ENCODE measurements around the gene KCNJ4.

The KCNJ4 gene

DNA sequence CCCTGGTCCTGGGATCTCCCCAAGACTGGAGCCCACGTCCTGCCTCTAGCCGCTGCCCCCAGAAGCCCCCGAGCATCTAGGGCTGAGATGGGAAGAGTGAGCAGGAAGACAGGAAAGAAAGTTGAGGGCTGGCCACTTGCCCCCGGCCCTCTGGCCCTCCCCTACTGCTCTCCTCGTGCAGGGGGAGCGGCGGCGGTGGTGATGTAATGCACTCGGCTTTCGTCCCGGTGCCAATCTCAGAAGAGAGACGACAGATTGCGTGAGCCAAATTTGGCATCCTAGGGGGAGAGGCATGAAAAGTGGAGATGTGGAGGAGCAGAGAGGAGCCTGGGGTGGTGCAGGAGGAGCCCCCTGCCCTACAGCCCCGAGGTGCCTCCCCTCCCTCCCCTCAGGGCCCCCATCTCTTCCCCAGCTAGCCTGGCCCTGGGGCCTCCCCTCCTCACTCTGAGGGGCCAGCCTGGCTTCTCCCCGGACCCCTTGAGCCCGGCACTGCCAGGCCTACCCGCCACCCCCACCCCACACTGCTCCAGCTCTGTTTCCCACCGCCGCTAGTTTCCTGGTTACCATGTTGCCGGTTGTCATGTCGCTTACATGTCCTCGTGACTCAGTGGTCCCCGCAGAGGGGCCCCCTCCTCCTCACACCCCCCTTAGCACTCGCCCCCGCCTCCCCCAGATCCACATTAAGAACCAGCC, 2.5 kb downstream of the KCNJ4 start:
- H3K36me3 ChIP-seq (ENCODE audit: insufficient read depth, low read length): no peaks in the 10 kb centered on the region
- H3K9ac ChIP-seq (ENCODE audit: low read depth, low read length): no peak overlapping the region
- H3K4me1 ChIP-seq (ENCODE audit: insufficient read depth, low read length): peaks cover 21% of the 10 kb centered on the region
- no peaks in the 10 kb centered on the region for H3K9me3 ChIP-seq (ENCODE audit: control insufficient read depth, insufficient read depth, low read length)

GRCh38 chr22:38451864-38452263, 3.1 kb downstream of the KCNJ4 start:
- H3K9me3 ChIP-seq (ENCODE audit: control insufficient read depth, insufficient read depth, low read length): no peaks in the 10 kb centered on the region
- H3K9ac ChIP-seq (ENCODE audit: low read depth, low read length): no peak overlapping the region
- no peaks in the 10 kb centered on the region for H3K36me3 ChIP-seq (ENCODE audit: insufficient read depth, low read length)
- peaks cover 21% of the 10 kb centered on the region for H3K4me1 ChIP-seq (ENCODE audit: insufficient read depth, low read length)

GRCh38 chr22:38451404-38451803, 3.6 kb downstream of the KCNJ4 start:
- Histone ChIP-seq H3K36me3 (ENCODE audit: insufficient read depth, low read length) (no peaks in the 10 kb centered on the region), H3K9me3 (ENCODE audit: control insufficient read depth, insufficient read depth, low read length) (no peaks in the 10 kb centered on the region), H3K4me1 (ENCODE audit: insufficient read depth, low read length) (peaks cover 21% of the 10 kb centered on the region), H3K9ac (ENCODE audit: low read depth, low read length) (no peak overlapping the region)

DNA sequence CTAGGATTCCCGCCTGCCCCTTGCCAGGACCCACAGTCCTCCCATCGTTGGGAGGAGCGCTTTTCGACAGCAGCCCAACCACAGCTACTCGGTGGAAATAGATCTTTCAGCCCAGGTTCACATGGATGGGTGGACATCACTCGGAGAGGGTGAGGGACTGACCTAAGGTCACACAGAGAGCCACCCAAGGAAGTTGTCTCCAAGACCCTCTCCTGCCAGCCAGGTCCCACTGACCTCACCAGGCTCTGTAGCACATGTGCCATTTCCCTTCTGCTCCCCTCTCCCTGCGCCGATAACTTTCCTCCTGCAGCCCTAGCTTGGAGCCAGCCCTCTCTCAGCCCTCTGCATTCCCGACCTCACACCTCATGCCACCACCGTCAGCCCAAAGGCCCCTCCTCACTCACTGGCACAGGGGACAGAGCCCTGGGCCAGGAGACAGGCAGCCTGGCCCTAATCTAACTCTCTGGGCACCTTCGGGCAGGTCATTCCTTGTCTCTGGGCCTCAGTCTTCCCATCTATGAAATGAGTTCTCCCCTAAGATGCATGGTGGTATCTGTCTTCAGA, 4.7 kb downstream of the KCNJ4 start:
- H3K9ac ChIP-seq (ENCODE audit: low read depth, low read length): no peak overlapping the region; the same call in 1 of the 2 replicates
- peaks cover 21% of the 10 kb centered on the region for H3K4me1 ChIP-seq (ENCODE audit: insufficient read depth, low read length)
- no peaks in the 10 kb centered on the region for H3K9me3 ChIP-seq (ENCODE audit: control insufficient read depth, insufficient read depth, low read length)
- no peaks in the 10 kb centered on the region for H3K36me3 ChIP-seq (ENCODE audit: insufficient read depth, low read length)

DNA sequence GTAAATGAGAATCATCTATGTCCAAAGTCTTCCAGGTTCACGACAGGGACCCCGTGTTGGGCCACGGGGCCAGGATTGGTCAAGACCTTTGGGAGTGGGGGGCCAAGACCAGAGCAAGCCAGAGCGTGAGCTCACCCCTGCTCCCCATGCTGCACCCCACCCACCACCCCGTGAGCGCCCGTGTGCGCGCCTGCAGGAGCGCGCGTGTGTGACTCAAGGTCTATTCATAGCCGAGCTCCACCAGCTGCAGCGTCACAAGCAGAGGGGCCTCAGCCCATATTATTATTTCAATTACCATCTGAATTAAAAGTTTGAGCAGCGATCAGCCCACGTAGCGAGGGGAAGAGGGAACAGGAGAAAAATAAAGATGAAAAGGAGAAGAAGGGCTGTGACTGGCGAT, 5.2 kb downstream of the KCNJ4 start:
- H3K4me1 ChIP-seq (ENCODE audit: insufficient read depth, low read length): peaks cover 21% of the 10 kb centered on the region
- H3K36me3 ChIP-seq (ENCODE audit: insufficient read depth, low read length): no peaks in the 10 kb centered on the region
- H3K9me3 ChIP-seq (ENCODE audit: control insufficient read depth, insufficient read depth, low read length): no peaks in the 10 kb centered on the region
- no peak overlapping the region for H3K9ac ChIP-seq (ENCODE audit: low read depth, low read length)

DNA sequence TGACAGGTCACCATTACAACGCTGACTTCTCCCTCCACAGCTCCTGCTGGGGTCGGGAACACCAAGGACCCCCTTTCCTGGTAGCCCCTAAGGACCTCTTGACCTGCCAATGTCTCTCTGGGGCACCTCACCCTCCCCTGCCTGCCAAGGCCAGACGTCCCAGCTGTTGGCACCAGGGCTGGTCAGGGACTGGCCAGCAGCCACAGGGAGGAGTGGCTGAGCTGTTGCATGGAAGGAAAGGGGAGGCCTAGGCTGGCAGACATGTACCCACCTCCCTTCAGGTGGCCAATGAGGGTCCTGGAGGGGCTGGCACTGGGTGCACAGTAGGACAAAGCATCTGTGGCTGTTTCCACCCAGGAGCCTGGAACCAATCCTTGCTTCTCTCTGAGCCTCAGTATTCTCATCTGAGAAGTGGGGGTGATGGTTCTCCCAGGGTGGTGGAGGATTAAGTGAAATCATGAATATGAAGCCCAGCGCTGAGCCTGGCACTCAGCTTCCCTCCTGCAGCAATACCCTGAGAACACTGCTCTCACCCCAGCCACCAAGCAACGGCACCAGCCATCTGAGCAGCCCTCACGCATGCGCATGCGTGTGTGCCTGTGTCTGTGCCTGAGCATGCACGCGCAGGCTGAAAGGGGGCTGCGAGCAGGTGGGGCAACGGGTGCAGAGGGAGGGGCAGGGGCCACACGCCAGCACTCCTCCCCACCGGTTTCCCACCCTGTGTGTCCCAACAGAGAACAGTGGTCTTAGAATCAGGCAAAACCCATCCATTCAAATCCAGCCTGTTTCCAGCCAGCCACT, 5.9 kb downstream of the KCNJ4 start:
- H3K4me1 ChIP-seq (ENCODE audit: insufficient read depth, low read length): peaks cover 21% of the 10 kb centered on the region
- H3K9ac ChIP-seq (ENCODE audit: low read depth, low read length): no peak overlapping the region
- no peaks in the 10 kb centered on the region for H3K36me3 ChIP-seq (ENCODE audit: insufficient read depth, low read length)
- no peaks in the 10 kb centered on the region for H3K9me3 ChIP-seq (ENCODE audit: control insufficient read depth, insufficient read depth, low read length)

DNA sequence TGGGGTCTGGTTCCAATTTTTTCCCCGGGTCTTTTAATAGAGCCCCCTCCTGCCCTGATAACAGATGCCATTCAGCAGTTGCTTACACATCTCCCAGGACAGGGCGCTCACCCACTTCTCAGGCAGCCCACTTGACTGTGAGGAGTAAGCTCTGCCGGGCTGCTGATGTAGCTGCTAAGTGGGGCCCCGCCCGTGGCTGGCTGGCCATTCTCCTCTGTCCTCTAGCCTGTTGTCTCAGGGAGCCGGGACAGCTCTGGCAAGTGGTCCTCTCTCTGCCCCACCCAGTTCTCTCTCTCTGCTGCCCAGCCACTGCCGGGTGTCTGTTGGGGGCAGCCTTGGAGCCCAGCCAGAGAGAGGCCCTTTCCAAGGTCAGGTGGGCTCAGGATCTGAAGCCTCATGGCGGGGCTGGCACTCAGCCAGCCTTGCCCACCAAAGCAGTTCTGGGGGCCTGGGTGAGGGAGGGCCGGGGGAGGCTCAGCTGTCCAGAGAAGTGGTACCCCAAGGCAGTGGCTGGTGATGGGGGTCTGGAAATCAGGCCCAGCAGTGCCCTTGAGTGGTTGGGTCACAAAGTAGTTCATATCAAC, 8.9 kb downstream of the KCNJ4 start:
- Histone ChIP-seq H3K4me1 (ENCODE audit: insufficient read depth, low read length) (peaks cover 9% of the 10 kb centered on the region), H3K36me3 (ENCODE audit: insufficient read depth, low read length) (no peaks in the 10 kb centered on the region), H3K9me3 (ENCODE audit: control insufficient read depth, insufficient read depth, low read length) (no peaks in the 10 kb centered on the region), H3K9ac (ENCODE audit: low read depth, low read length) (no peak overlapping the region)

DNA sequence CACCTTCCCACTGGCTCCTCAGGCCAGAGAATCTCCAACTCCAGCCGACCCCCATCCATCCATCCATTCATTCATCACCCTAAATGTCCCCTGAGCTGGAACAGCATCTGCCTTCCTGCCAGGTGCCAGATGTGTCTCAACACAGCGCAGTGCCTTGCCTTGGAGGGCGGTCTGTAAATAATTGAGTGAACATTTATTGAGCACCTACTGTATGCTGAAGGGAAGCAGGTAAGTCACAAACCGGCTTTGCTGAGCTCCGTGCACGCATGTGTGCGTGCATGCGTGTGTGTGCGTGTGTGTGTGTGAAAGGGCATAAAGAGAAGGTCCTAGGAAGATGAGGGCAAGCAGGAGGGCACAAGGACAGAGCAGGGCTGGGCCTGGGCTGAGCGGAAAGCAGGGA, 10.2 kb downstream of the KCNJ4 start:
- H3K4me1 ChIP-seq (ENCODE audit: insufficient read depth, low read length): no peaks in the 10 kb centered on the region
- H3K9me3 ChIP-seq (ENCODE audit: control insufficient read depth, insufficient read depth, low read length): no peaks in the 10 kb centered on the region
- no peak overlapping the region for H3K9ac ChIP-seq (ENCODE audit: low read depth, low read length)
- H3K36me3 ChIP-seq (ENCODE audit: insufficient read depth, low read length): no peaks in the 10 kb centered on the region

DNA sequence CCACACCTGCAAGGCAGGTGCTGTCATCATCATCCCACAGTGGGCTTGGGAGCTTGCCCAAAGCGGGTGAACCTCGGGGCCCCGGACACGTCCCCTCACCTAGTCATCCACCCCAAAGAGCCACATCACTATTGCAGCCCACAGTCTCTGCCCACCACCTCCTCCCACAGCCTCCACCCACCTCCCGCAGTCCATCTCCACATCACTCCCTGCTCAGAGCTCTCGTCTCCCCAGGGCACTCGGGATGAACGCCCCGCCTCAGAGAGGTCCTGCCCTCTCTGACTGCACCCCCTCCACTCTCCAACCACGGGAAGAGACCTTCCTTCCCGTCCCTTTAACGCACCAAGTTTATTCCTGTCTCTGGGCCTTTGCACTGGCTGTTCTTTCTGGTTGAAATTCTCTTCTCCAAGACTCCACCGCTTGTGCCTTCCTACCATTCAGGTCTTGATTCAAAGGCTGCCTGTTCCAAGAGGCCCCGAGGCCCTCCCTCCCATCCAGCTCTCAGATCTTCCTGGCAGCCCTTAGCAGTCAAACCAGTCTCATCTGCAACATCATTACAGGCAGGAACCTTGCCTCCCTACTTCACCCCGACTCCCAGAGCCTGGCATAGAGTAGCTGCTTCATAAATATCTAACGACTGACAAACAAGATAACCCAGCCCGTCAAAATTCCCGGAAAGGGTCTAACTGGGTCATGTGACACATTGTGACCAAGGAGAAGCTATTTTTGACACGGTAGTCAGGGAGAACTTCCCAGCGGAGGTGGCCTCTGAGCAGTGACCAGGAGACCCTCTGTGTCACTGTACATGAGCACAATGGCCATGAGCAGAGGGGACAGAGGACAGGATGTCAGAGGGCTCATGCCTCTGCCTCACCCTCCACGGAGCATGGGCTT, 11.1 kb downstream of the KCNJ4 start:
- Histone ChIP-seq H3K4me1 (ENCODE audit: insufficient read depth, low read length) (no peaks in the 10 kb centered on the region), H3K9ac (ENCODE audit: low read depth, low read length) (no peak overlapping the region), H3K9me3 (ENCODE audit: control insufficient read depth, insufficient read depth, low read length) (no peaks in the 10 kb centered on the region), H3K36me3 (ENCODE audit: insufficient read depth, low read length) (no peaks in the 10 kb centered on the region)

DNA sequence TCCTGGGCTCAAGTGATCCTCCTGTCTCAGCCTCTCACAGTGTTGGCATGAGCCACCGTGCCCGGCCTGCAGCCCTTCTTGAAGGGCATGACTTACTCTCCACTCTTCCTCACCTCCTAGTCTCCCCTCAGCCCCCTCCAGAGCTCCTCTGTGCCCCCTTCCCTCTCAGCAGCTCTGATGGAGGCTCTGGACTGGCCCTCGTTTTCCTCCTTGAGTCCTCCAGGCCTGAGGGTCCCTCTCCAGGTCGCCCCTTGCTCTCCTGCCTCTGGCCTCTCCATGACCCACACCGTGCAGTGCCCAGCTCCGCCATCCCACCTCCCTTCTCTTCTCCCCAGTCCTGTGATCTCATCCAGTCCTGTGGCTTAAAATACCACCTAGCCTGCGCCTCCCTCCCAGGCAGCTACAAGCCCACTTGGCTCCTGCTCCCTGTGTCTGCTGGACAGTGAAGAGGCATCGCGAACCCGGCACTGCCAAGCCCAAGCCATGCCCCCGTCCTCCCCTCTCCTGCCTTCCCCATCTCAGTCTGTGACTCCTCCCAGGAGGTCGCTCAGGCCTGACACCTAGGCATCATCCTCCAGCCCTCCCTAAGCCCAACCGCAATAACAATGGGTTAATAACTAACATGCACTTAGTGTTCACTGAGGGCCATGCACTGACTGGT, 11.9 kb downstream of the KCNJ4 start:
- no peaks in the 10 kb centered on the region for H3K9me3 ChIP-seq (ENCODE audit: control insufficient read depth, insufficient read depth, low read length)
- H3K36me3 ChIP-seq (ENCODE audit: insufficient read depth, low read length): no peaks in the 10 kb centered on the region
- H3K9ac ChIP-seq (ENCODE audit: low read depth, low read length): no peak overlapping the region
- H3K4me1 ChIP-seq (ENCODE audit: insufficient read depth, low read length): no peaks in the 10 kb centered on the region

GRCh38 chr22:38441620-38442287, 13.2 kb downstream of the KCNJ4 start:
- no peaks in the 10 kb centered on the region for H3K9me3 ChIP-seq (ENCODE audit: control insufficient read depth, insufficient read depth, low read length)
- no peaks in the 10 kb centered on the region; the same call in 1 of the 2 replicates for H3K4me1 ChIP-seq (ENCODE audit: insufficient read depth, low read length)
- no peak overlapping the region for H3K9ac ChIP-seq (ENCODE audit: low read depth, low read length)
- no peaks in the 10 kb centered on the region for H3K36me3 ChIP-seq (ENCODE audit: insufficient read depth, low read length)

DNA sequence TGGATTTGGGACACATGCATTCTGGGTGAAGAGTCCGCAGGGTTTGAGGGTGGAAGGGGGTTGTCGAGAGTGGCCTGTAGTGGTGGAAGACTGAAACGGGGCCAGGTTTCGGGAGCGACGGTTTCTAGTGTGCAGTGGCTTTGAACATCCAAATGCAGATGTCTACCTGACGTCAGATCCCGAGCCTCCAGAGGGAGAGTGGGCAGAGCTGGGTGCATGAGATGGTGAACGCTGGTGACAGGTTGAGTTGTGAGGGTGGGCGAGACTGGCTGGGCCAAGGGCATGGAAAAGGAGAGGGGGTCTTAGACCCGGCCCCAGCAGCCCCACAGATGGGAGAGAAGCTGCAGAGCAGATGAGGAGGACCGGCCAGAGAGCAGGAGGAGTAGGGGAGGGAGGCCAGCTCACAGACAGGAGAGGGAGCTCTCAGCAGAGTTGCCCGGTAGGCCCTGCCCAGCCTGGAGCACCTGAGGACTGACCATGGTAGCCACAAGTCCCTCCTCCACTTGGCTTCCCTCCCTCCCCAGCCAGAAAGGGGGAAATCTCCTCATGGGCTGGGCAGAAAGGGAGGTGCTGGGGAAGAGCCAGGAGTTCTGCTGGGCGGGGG, 14.2 kb downstream of the KCNJ4 start:
- no peaks in the 10 kb centered on the region for H3K9me3 ChIP-seq (ENCODE audit: control insufficient read depth, insufficient read depth, low read length)
- H3K36me3 ChIP-seq (ENCODE audit: insufficient read depth, low read length): no peaks in the 10 kb centered on the region
- H3K9ac ChIP-seq (ENCODE audit: low read depth, low read length): no peak overlapping the region
- H3K4me1 ChIP-seq (ENCODE audit: insufficient read depth, low read length): peaks cover 2% of the 10 kb centered on the region; the same call in 1 of the 2 replicates

- peaks cover 2% of the 10 kb centered on the region; the same call in 1 of the 2 replicates for H3K4me1 ChIP-seq (ENCODE audit: insufficient read depth, low read length)
- H3K9me3 ChIP-seq (ENCODE audit: control insufficient read depth, insufficient read depth, low read length): no peaks in the 10 kb centered on the region
- H3K9ac ChIP-seq (ENCODE audit: low read depth, low read length): no peak overlapping the region
- no peaks in the 10 kb centered on the region for H3K36me3 ChIP-seq (ENCODE audit: insufficient read depth, low read length)
These were observed 17.6 kb downstream of the KCNJ4 start for GRCh38 chr22:38437416-38437815.

All from ES-I3 (cell line).